Measurements from ENCODE around the gene OR10J5. TPM values are rescaled to one million over a fixed set of nuclear protein-coding genes. Genes with fewer than 3 reads are reported as not detected.

Gene OR10J5
- total RNA-seq, 1 experiment from 2014 or later, result not detected

- no peak for ATAC-seq
- peaks cover 12% of the 10 kb centered on the region for H3K9me3 Mint-ChIP-seq
- H3K36me3 Mint-ChIP-seq, result no peaks in the 10 kb centered on the region
- DNase-seq (ENCODE audit: low spot score), result no peak
- ChIA-PET CTCF (no interaction called here), POLR2A (no interaction called here)
- peaks cover 8% of the 10 kb centered on the region; the same call in 1 of the 2 replicates for H3K4me1 Mint-ChIP-seq
- H3K27me3 Mint-ChIP-seq (ENCODE audit: low read depth), result no peaks in the 10 kb centered on the region; the same call in 1 of the 2 replicates
- no peak overlapping the region for H3K27ac Mint-ChIP-seq
- no peak for TF ChIP-seq ZNF512 (CRISPR knock-in tag; IDR thresholded peaks at IDR 0.05; ENCODE audit: borderline replicate concordance)
- no peak for TF ChIP-seq ELF4 (CRISPR knock-in tag; IDR thresholded peaks at IDR 0.05; ENCODE audit: low read depth)
- TF ChIP-seq TEAD4 (CRISPR knock-in tag; IDR thresholded peaks at IDR 0.05), result no peak
- no peak for TF ChIP-seq ZNF416 (CRISPR knock-in tag; IDR thresholded peaks at IDR 0.05)
- TF ChIP-seq, protein P1, sequence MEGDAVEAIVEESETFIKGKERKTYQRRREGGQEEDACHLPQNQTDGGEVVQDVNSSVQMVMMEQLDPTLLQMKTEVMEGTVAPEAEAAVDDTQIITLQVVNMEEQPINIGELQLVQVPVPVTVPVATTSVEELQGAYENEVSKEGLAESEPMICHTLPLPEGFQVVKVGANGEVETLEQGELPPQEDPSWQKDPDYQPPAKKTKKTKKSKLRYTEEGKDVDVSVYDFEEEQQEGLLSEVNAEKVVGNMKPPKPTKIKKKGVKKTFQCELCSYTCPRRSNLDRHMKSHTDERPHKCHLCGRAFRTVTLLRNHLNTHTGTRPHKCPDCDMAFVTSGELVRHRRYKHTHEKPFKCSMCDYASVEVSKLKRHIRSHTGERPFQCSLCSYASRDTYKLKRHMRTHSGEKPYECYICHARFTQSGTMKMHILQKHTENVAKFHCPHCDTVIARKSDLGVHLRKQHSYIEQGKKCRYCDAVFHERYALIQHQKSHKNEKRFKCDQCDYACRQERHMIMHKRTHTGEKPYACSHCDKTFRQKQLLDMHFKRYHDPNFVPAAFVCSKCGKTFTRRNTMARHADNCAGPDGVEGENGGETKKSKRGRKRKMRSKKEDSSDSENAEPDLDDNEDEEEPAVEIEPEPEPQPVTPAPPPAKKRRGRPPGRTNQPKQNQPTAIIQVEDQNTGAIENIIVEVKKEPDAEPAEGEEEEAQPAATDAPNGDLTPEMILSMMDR (IDR thresholded peaks at IDR 0.05), result no peak
- no peak for TF ChIP-seq ETV6 (CRISPR knock-in tag; IDR thresholded peaks at IDR 0.05)
- no peak for TF ChIP-seq FOXK1 (CRISPR knock-in tag; IDR thresholded peaks at IDR 0.05)
- TF ChIP-seq, protein P2, sequence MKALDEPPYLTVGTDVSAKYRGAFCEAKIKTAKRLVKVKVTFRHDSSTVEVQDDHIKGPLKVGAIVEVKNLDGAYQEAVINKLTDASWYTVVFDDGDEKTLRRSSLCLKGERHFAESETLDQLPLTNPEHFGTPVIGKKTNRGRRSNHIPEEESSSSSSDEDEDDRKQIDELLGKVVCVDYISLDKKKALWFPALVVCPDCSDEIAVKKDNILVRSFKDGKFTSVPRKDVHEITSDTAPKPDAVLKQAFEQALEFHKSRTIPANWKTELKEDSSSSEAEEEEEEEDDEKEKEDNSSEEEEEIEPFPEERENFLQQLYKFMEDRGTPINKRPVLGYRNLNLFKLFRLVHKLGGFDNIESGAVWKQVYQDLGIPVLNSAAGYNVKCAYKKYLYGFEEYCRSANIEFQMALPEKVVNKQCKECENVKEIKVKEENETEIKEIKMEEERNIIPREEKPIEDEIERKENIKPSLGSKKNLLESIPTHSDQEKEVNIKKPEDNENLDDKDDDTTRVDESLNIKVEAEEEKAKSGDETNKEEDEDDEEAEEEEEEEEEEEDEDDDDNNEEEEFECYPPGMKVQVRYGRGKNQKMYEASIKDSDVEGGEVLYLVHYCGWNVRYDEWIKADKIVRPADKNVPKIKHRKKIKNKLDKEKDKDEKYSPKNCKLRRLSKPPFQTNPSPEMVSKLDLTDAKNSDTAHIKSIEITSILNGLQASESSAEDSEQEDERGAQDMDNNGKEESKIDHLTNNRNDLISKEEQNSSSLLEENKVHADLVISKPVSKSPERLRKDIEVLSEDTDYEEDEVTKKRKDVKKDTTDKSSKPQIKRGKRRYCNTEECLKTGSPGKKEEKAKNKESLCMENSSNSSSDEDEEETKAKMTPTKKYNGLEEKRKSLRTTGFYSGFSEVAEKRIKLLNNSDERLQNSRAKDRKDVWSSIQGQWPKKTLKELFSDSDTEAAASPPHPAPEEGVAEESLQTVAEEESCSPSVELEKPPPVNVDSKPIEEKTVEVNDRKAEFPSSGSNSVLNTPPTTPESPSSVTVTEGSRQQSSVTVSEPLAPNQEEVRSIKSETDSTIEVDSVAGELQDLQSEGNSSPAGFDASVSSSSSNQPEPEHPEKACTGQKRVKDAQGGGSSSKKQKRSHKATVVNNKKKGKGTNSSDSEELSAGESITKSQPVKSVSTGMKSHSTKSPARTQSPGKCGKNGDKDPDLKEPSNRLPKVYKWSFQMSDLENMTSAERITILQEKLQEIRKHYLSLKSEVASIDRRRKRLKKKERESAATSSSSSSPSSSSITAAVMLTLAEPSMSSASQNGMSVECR (CRISPR knock-in tag; IDR thresholded peaks at IDR 0.05; ENCODE audit: borderline replicate concordance), result no peak
- no peak for TF ChIP-seq SP1 (CRISPR knock-in tag; conservative IDR thresholded peaks at IDR 0.05)
- no peak for TF ChIP-seq MLX (CRISPR knock-in tag; IDR thresholded peaks at IDR 0.05)
- no peak for TF ChIP-seq TP53 (CRISPR knock-in tag; IDR thresholded peaks at IDR 0.05)
- no peak for TF ChIP-seq ESRRA (CRISPR knock-in tag; IDR thresholded peaks at IDR 0.05; ENCODE audit: borderline replicate concordance)
- no peak for TF ChIP-seq ZNF138 (CRISPR knock-in tag; conservative IDR thresholded peaks at IDR 0.05)
- TF ChIP-seq NFE2L1 (CRISPR knock-in tag; IDR thresholded peaks at IDR 0.05), result no peak
- TF ChIP-seq, protein P3, sequence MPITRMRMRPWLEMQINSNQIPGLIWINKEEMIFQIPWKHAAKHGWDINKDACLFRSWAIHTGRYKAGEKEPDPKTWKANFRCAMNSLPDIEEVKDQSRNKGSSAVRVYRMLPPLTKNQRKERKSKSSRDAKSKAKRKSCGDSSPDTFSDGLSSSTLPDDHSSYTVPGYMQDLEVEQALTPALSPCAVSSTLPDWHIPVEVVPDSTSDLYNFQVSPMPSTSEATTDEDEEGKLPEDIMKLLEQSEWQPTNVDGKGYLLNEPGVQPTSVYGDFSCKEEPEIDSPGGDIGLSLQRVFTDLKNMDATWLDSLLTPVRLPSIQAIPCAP (CRISPR knock-in tag; IDR thresholded peaks at IDR 0.05), result no peak
- no peak for TF ChIP-seq STAT6 (CRISPR knock-in tag; conservative IDR thresholded peaks at IDR 0.05; ENCODE audit: low read depth)
- TF ChIP-seq, protein P4, sequence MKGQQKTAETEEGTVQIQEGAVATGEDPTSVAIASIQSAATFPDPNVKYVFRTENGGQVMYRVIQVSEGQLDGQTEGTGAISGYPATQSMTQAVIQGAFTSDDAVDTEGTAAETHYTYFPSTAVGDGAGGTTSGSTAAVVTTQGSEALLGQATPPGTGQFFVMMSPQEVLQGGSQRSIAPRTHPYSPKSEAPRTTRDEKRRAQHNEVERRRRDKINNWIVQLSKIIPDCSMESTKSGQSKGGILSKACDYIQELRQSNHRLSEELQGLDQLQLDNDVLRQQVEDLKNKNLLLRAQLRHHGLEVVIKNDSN (CRISPR knock-in tag; IDR thresholded peaks at IDR 0.05), result no peak
- no peak for TF ChIP-seq IRF2 (CRISPR knock-in tag; IDR thresholded peaks at IDR 0.05; ENCODE audit: borderline replicate concordance, low read depth)
- TF ChIP-seq SMAD4 (CRISPR knock-in tag; IDR thresholded peaks at IDR 0.05), result no peak
- no peak overlapping the region for H3K4me3 Mint-ChIP-seq
These were observed 25.7 kb upstream of the OR10J5 start for GRCh38 chr1:159561497-159561896.
